ENCODE measurements around the gene HLA-DMA. TPM values are rescaled to one million over a fixed set of nuclear protein-coding genes. Genes with fewer than 3 reads are reported as not detected.

The HLA-DMA gene
- total and polyA plus RNA-seq, 2 of the 8 experiments (the other 6 are each of a cell fraction or from before 2014, with no cell fraction given), result 13.3 to 23.1 TPM

GRCh38 chr6:32960563-32960962, 7.7 kb upstream of the HLA-DMA start:
- Histone ChIP-seq H2BK20ac (ENCODE audit: low read length) (no peak overlapping the region), H4K20me1 (replicated peaks in 1 of 2; ENCODE audit: control insufficient read depth in 1 of 2, insufficient read depth in 2 of 2, low read length in 2 of 2) (peaks cover 0 to 9% of the 10 kb centered on the region in 2 experiments), H3K36me3 (ENCODE audit: control insufficient read depth in 2 of 4, insufficient read depth in 4 of 4, low read length in 3 of 4) (no peaks in the 10 kb centered on the region), H3K4me3 (ENCODE audit: extremely low read depth in 1 of 4, insufficient read depth in 2 of 4, low read depth in 3 of 4, low read length in 4 of 4) (no peak overlapping the region), H2AFZ (ENCODE audit: low read length) (no peak overlapping the region), H3K9me3 (ENCODE audit: insufficient read depth in 2 of 2, low read depth in 1 of 2, low read length in 1 of 2) (no peaks in the 10 kb centered on the region; a peak in 1 of 4 replicates), H3K79me1 (ENCODE audit: low read depth, low read length) (no peaks in the 10 kb centered on the region; the same call in 1 of the 2 replicates), H3K4me2 (ENCODE audit: insufficient read depth in 1 of 2, low read depth in 2 of 2, low read length in 2 of 2) (no peak overlapping the region), H4K5ac (ENCODE audit: insufficient read length, low read depth, low read length) (no peak overlapping the region), H2AK5ac (ENCODE audit: low read depth, low read length) (no peak overlapping the region), H3K23me2 (ENCODE audit: low read depth, low read length) (no peaks in the 10 kb centered on the region), H2BK15ac (ENCODE audit: low read length) (no peak overlapping the region), H3K56ac (replicated peaks; ENCODE audit: insufficient read length, low read depth, low read length) (no peak overlapping the region), H3K79me2 (ENCODE audit: control insufficient read depth in 1 of 2, insufficient read depth in 2 of 2, low read length in 2 of 2) (peaks cover under 1 to 44% of the 10 kb centered on the region in 2 experiments; a peak in 3 of 4 replicates), H3K27me3 (replicated peaks in 1 of 4; ENCODE audit: control insufficient read depth in 3 of 4, extremely low read depth in 1 of 4, insufficient read depth in 3 of 4, low read length in 3 of 4) (no peaks in the 10 kb centered on the region), H3K23ac (ENCODE audit: insufficient read length) (no peak overlapping the region), H3K14ac (ENCODE audit: insufficient read length) (no peak overlapping the region), H2BK120ac (replicated peaks; ENCODE audit: low read depth, low read length) (no peak overlapping the region), H3K27ac (ENCODE audit: low read depth, low read length) (no peak overlapping the region), H3K18ac (ENCODE audit: extremely low read depth, low read length) (no peak overlapping the region), H3K9ac (replicated peaks in 1 of 4; ENCODE audit: extremely low read depth in 1 of 4, low read depth in 3 of 4, low read length in 3 of 4) (no peak overlapping the region), H4K8ac (ENCODE audit: extremely low read depth, insufficient read depth, low read length) (no peak overlapping the region), H3K4ac (replicated peaks; ENCODE audit: insufficient read length, low read depth, low read length) (no peak overlapping the region), H2BK5ac (ENCODE audit: low read depth, low read length) (no peak overlapping the region), H2BK12ac (ENCODE audit: low read depth, low read length) (no peak overlapping the region), H4K91ac (replicated peaks; ENCODE audit: insufficient read length, low read length) (no peak overlapping the region), H3K4me1 (replicated peaks in 1 of 4; ENCODE audit: control insufficient read depth in 3 of 4, insufficient read depth in 4 of 4, low read length in 3 of 4) (no peaks in the 10 kb centered on the region)
- DNase-seq (ENCODE audit: low read depth in 1 of 2, low spot score in 2 of 2) (no peak), FAIRE-seq (no peak)
- whole genome bisulfite sequencing, 2 experiments (ENCODE audit: extremely low coverage in 1 of 2, insufficient coverage in 1 of 2, insufficient read length in 1 of 2, insufficient replicate concordance in 2 of 2, low coverage in 1 of 2, low lambda C conversion rate in 2 of 2, missing lambda C conversion rate in 1 of 2), result 100% methylated on average over 4 of the region's 5 CpGs; no CpG with 5 or more reads in 1 of the 2 experiments
- ChIA-PET POLR2A (ENCODE audit: partially characterized antibody) (interaction anchor here (33.3 kb wide), 1 partner anchor 19 kb away, joined by 1158 read pairs; the partner anchor contains the start of gene BRD2), CTCF (ENCODE audit: partially characterized antibody) (interaction anchor here (1.4 to 1.5 kb wide), 2 partner anchors 26 to 27 kb away, joined by 4 to 8 read pairs; no protein-coding TSS in a partner anchor)
- TF ChIP-seq GTF2F1 (IDR thresholded peaks at IDR 0.05; ENCODE audit: borderline replicate concordance, low read depth, low read length) (no peak), CBX8 (IDR thresholded peaks at IDR 0.05; ENCODE audit: borderline replicate concordance, low read depth, low read length) (no peak), ATF2 (IDR thresholded peaks at IDR 0.05; ENCODE audit: low read length) (no peak), JUND (IDR thresholded peaks at IDR 0.05; ENCODE audit: low read length) (no peak), SIX5 (IDR thresholded peaks at IDR 0.05; ENCODE audit: low read depth, low read length) (no peak), KDM5A (IDR thresholded peaks at IDR 0.05; ENCODE audit: low read length) (no peak), CREB1 (IDR thresholded peaks at IDR 0.05) (no peak), YY1 (IDR thresholded peaks at IDR 0.05; ENCODE audit: low read depth, low read length) (no peak), NANOG (IDR thresholded peaks at IDR 0.05; ENCODE audit: insufficient read depth, low read depth, low read length, poor library complexity, severe bottlenecking) (no peak), HDAC2 (IDR thresholded peaks at IDR 0.05; ENCODE audit: borderline replicate concordance in 1 of 2, low read depth in 2 of 2, low read length in 2 of 2) (no peak), RAD21 (IDR thresholded peaks at IDR 0.05 in 1 of 2, conservative IDR thresholded peaks at IDR 0.05 in 1 of 2; ENCODE audit: low read depth in 2 of 2, low read length in 2 of 2) (no peak), POLR2AphosphoS5 (IDR thresholded peaks at IDR 0.05; ENCODE audit: low read depth, low read length) (no peak)

All from H1 (cell line).